Ishikawa (cell line): ENCODE data around the gene PLG.

Experiments used
- CEBPB ChIP-seq: IDR thresholded peaks from 2 replicates; pipeline ENCODE4 v1.6.1; 2012
- CREB1 ChIP-seq: IDR thresholded peaks from 2 replicates; pipeline ENCODE4 v1.6.1; 2012; ENCODE audit warnings: low read depth
- EP300 ChIP-seq: IDR thresholded peaks from 2 replicates; pipeline ENCODE4 v1.6.1; 2012; ENCODE audit warnings: borderline replicate concordance
- FOXM1 ChIP-seq: IDR thresholded peaks from 2 replicates; pipeline ENCODE4 v1.6.1; 2012; ENCODE audit warnings: low read depth, borderline replicate concordance
- MAX ChIP-seq: IDR thresholded peaks from 2 replicates; pipeline ENCODE4 v1.6.1; 2012
- NFIC ChIP-seq: IDR thresholded peaks from 2 replicates; pipeline ENCODE4 v1.6.1; 2012
- RAD21 ChIP-seq: IDR thresholded peaks from 2 replicates; pipeline ENCODE4 v1.6.1; 2012; ENCODE audit warnings: low read depth
- REST ChIP-seq: IDR thresholded peaks from 2 replicates; pipeline ENCODE4 v1.6.1; 2012; ENCODE audit warnings: low read depth, mild to moderate bottlenecking
- TAF1 ChIP-seq: IDR thresholded peaks from 2 replicates; pipeline ENCODE4 v1.6.1; 2012; ENCODE audit warnings: low read depth, mild to moderate bottlenecking
- TCF12 ChIP-seq: IDR thresholded peaks from 2 replicates; pipeline ENCODE4 v1.6.1; 2012; ENCODE audit warnings: low read depth
- YY1 ChIP-seq: IDR thresholded peaks from 2 replicates; pipeline ENCODE4 v1.6.1; 2012; ENCODE audit warnings: low read depth
- ZBTB7A ChIP-seq: IDR thresholded peaks from 2 replicates; pipeline ENCODE4 v1.6.1; 2012; ENCODE audit warnings: low read depth
- TF ChIP-seq, protein P1 (sequence below): IDR thresholded peaks from 2 replicates; pipeline ENCODE4 v1.6.1; 2012

GRCh38 chr6:160765412-160765811 is 63.4 kb downstream of the PLG start:
- TF ChIP-seq EP300: no peak
- no peak for TF ChIP-seq ZBTB7A
- no peak for TF ChIP-seq MAX
- TF ChIP-seq CEBPB: no peak
- TF ChIP-seq NFIC: no peak
- TF ChIP-seq FOXM1: no peak
- no peak for TF ChIP-seq TCF12
- TF ChIP-seq, protein P1, sequence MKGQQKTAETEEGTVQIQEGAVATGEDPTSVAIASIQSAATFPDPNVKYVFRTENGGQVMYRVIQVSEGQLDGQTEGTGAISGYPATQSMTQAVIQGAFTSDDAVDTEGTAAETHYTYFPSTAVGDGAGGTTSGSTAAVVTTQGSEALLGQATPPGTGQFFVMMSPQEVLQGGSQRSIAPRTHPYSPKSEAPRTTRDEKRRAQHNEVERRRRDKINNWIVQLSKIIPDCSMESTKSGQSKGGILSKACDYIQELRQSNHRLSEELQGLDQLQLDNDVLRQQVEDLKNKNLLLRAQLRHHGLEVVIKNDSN: no peak
- TF ChIP-seq YY1: no peak
- no peak for TF ChIP-seq REST
- TF ChIP-seq TAF1: no peak
- no peak for TF ChIP-seq RAD21
- no peak for TF ChIP-seq CREB1
